NCI-H2196 treated with DMSO at 0.1 percent for 48 hours (cell line): Measurements from ENCODE around the gene SOX10.
A peak's percentile ranks its signal among the peaks of the same experiment; 100 is the strongest.
"Not testable (repeated sequence)": the region's sequence is repeated elsewhere in the genome, so short reads cannot be mapped to it uniquely, and the experiment has no call there.

Experiments
- DNase-seq: peaks from one replicate; lab custom pipeline; 2025; ENCODE audit not compliant: unreplicated experiment; lab: John Stamatoyannopoulos, UW

The SOX10 gene

GRCh38 chr22:37965940-37966664, 18.3 kb downstream of the SOX10 start:
- no peak for DNase-seq

GRCh38 chr22:37961062-37961461, 23.3 kb downstream of the SOX10 start:
- no peak for DNase-seq

DNA sequence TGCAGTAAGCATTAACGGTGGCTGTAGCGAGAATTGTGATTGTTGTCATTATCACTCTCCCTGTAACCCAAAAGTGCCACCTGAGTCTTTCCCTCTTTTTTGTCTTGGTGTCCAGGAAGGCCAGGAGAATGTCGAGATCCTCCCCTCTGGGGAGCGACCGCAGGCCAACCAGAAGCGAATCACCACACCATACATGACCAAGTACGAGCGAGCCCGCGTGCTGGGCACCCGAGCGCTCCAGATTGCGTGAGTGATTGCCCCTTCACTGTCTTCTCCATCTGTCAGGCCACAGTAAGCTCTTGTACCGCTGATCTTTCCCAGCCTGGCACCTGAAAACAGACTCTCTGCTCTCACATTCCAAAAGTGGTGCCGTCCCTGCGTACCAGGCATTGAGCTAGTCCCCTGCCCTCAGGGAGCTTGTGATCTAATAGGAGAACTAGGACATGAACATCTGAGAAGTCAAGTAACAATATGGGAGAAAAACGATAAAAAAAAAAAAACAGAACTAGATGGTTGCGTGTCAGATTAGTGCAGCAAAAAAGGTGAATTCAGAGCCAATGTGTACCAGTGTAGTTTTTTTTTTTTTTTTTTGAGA, 25.0 kb downstream of the SOX10 start:
- DNase-seq = no peak

DNA sequence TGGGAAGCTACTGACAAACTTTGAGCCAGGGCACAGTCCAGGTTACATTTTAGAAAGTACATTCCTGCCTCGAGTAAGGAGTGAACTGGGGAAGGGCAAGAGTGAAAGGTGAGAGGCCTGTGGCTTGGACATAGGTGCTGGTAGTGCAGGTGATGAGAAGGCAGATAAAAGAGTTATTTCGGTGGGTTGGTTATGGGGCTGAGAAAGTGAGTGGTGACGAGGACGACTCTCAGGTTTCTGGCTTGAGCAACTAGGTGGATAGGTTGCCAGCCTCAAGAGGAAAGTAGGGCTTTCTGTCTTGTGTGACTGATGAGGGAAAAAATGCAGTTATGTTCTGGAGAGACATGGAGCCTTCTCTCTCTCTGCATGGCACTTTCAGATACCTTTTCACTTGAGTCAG, 27.1 kb downstream of the SOX10 start:
- DNase-seq = no peak

GRCh38 chr22:37955825-37956397, 28.4 kb downstream of the SOX10 start:
- DNase-seq = not testable (repeated sequence)

GRCh38 chr22:37954686-37955085, 29.7 kb downstream of the SOX10 start:
- no peak for DNase-seq

GRCh38 chr22:37953437-37954179, 30.7 kb downstream of the SOX10 start, which contains the start of the genes C22orf23 and POLR2F:
Gene C22orf23 (minus strand): TSS chr22:37953601. CDS start chr22:37953149, 452 bp downstream.
Gene POLR2F (plus strand): TSS chr22:37953699. CDS start chr22:37953788, 89 bp downstream.
- DNase-seq = peak; percentile 42

DNA sequence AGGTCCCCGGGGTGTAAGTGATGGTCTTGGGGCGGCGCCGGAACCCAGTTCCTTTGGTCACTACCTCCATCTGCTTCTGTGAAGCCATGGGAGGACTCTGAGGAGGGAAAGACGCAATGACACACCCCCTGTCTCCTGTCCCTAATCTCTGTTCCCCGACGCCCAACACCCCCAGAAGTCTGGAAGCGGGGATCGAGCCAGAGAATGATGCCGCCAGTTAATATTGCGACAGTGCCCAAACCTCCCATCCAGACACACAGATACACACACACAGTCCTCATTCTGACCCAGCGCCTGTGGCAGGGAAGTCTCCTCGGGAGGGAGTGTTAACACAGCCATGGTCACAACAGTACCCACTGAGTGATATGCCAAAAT, 31.3 kb downstream of the SOX10 start:
- no peak for DNase-seq

DNA sequence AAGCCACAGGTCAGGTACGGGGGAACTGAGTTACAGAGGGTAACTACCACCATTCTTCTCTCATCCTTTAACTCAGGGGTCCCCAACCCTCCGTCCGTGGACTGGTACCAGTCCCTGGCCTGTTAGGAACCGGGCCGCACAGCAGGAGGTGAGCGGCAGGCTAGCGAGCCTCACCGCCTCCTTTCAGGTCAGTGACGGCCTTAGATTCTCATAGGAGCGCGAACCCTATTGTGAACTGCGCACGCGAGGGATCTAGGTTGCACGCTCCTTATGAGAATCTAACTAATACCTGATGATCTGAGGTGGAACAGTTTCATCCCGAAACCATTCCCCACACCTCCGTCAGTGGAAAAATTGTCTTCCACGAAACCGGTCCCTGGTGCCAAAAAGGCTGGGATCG, 31.7 kb downstream of the SOX10 start:
- DNase-seq = not testable (repeated sequence)

GRCh38 chr22:37951305-37951704, 33.0 kb downstream of the SOX10 start:
- DNase-seq = no peak

- not testable (repeated sequence) for DNase-seq
Observed at GRCh38 chr22:37947142-37947795, 37.1 kb downstream of the SOX10 start.

DNA sequence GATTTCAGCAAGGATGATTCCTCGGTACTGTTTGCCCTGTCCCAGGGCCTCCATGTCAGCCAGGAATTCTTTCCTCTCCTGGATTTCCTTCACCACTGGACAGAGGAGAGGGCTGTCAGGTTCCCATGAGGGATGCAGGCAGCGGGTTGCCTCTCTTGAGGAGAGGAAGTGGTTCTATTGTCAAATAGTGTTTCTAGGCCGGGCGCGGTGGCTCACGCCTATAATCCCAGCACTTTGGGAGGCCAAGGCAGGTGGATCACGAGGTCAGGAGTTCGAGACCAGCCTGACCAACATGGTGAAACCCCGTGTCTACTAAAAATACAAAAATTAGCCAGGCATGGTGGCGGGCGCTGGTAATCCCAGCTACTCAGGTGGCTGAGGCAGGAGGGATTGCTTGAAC, 39.9 kb downstream of the SOX10 start:
- not testable (repeated sequence) for DNase-seq

DNA sequence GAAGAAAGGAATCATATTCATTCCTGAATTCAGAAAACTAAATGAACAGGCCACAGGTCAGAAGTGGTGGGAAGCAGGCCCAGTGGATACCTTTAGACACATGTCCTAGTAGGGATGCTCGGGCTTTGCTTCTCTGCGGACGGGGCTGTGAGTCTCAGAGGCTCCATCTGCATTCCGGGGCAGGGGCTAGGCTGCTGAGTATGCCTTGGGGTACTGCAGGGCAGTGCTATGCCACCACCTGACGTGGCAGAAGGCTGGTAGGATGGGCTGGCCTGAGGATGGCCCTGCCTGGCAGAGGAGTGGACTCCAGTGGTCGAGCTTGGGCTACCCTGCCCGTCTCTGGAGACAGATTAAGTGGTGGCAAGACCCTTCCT, 40.5 kb downstream of the SOX10 start:
- no peak for DNase-seq

- DNase-seq = no peak
Observed at GRCh38 chr22:37943136-37943824, 41.1 kb downstream of the SOX10 start.

- DNase-seq = no peak
Observed at GRCh38 chr22:37942133-37942532, 42.2 kb downstream of the SOX10 start.

DNA sequence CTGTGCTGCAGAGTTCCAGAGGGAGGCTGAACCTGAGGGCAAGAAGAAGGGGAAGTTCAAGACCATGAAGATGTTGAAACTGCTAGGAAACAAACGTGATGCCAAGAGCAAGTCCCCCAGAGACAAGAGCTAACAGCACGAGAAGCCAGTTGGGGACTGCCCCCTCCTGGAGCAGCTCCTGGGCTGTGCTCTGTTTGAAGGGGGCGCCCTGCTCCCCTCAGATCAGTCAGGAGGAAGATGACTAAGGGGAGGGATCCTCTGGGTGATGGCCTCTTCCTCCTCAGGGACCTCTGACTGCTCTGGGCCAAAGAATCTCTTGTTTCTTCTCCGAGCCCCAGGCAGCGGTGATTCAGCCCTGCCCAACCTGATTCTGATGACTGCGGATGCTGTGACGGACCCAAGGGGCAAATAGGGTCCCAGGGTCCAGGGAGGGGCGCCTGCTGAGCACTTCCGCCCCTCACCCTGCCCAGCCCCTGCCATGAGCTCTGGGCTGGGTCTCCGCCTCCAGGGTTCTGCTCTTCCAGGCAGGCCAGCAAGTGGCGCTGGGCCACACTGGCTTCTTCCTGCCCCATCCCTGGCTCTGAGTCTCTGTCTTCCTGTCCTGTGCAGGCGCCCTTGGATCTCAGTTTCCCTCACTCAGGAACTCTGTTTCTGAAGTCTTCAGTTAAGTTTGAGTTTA, 43.5 kb downstream of the SOX10 start:
- no peak for DNase-seq

GRCh38 chr22:37933711-37934376, 50.5 kb downstream of the SOX10 start:
- no peak for DNase-seq

DNA sequence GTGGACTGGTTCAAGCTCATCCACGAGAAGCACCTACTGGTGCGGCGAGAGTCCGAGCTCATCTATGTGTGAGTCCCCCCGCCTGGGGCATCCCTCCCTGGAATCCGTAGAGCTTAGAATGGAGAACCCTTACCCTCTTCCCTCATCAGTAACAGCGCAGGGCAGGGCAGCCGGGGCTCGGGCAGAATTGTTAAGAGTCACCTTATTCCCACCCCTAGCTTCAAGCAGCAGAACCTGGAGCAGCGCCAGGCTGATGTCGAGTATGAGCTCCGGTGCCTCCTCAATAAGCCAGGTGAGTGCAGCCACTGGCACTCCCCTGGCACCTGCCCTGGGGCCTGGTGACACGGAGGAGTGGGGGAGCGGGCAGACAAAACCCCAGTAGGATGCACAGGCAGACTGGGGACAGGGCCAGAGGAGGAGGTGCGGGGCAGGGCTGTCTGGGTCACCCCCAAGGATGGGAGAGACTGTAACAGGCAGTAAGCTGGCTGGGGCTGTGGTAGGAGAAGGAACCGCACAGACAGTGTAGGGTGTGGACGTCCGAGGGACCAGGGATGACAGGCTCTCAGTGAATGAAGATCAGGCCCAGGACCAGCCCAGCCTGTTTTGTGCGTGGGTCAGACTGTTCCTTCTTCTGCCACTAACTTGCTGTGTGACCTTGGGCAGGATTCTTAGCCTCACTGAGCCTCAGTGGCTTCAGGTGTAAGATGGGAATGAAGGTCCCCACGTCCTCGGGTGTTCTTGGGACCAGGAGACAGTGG, 51.4 kb downstream of the SOX10 start:
- no peak for DNase-seq

DNA sequence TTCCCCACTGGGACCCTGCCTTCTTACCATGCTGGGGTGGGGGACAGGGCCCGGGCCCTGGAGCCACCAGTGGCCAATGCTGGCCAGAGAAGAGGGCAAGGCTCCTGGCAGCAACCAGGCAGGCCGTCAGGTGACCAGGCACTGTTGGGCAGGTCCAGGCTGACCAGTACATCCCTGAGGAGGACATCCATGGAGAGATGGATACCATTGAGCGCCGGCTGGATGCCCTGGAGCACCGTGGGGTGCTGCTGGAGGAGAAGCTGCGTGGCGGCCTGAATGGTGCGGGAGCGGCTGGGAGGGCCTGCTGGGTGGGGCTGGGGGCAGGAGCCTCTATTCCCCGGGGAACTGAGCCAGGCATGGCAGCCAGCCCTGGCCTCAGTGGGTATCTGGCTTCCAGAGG, 52.0 kb downstream of the SOX10 start:
- DNase-seq = no peak
